HCT116 (cell line): ENCODE measurements around the gene RASSF5. TPM values are rescaled to one million over a fixed set of nuclear protein-coding genes. Genes with fewer than 3 reads are reported as not detected.
A peak's percentile ranks its signal among the peaks of the same experiment; 100 is the strongest.

Experiments
- ATAC-seq: fragments of 200-7000 bp; cut with Tn5 transposase; 2 replicates; pipeline ENCODE4 v1.9.1; 2020; ENCODE audit warnings: mild to moderate bottlenecking, moderate library complexity
- BruUV-seq: library from RNA; stranded (reverse); fragments of 400-500 nt; replicated peaks from 2 replicates; lab custom pipeline; 2021; lab: Mats Ljungman, UMichigan
- CTCF ChIA-PET: fragments of 300-600 bp; sonication (Branson Sonifier 250); formaldehyde crosslinking; loops from one replicate; lab custom pipeline; 2021; ENCODE audit warnings: antibody characterized with exemption; lab: Charles Lee
- POLR2A ChIA-PET: fragments of 300-600, 350-600 bp; sonication (Branson Sonifier 250); formaldehyde crosslinking; loops from one replicate; lab custom pipeline; 2021; ENCODE audit warnings: antibody characterized with exemption; lab: Charles Lee
- RAD21 ChIA-PET, 2 experiments: fragments of 300-600 bp; sonication (Branson Sonifier 250); formaldehyde crosslinking; loops; one replicate each; lab custom pipeline; 2023; ENCODE audit warnings: low total read pairs in 2 of 2; ENCODE audit not compliant: uncharacterized antibody in 2 of 2, unreplicated experiment in 2 of 2, low non-redundant PET in 1 of 2; lab: Charles Lee
- DNase-seq: peaks from one replicate; pipeline ENCODE4 v3.0.0-alpha.2; 2010; ENCODE audit warnings: low read depth, low spot score
- H2AFZ ChIP-seq: fragments of 200-600 bp; shearing (Covaris generic), sonication (generic); 2 replicates; pipeline ENCODE4 v1.6.1; 2017; ENCODE audit warnings: low read depth, mixed run types, mixed read lengths, antibody characterized with exemption, low read length; ENCODE audit not compliant: poor library complexity, severe bottlenecking
- H3K27ac ChIP-seq: 2 replicates; pipeline ENCODE4 v1.5.1; 2012; ENCODE audit warnings: low read depth, low read length
- H3K27me3 ChIP-seq: fragments of 200-600 bp; sonication (generic); 2 replicates; pipeline ENCODE4 v1.6.1; 2016; ENCODE audit warnings: mixed run types, low read length, mixed read lengths; ENCODE audit not compliant: insufficient read depth
- H3K36me3 ChIP-seq, 2 experiments: fragments of 200-500 bp in 1 of 2; fragments of 200-600 bp in 1 of 2; sonication (Bioruptor generic) in 1 of 2; sonication (generic) in 1 of 2; 2 replicates each; pipeline versions ENCODE4 v1.5.1 to v1.6.1; 2014 to 2016; ENCODE audit warnings: low read length in 2 of 2, inconsistent platforms in 1 of 2, mixed read lengths in 1 of 2, mixed run types in 1 of 2; ENCODE audit not compliant: insufficient read depth in 2 of 2, control insufficient read depth in 1 of 2
- H3K4me1 ChIP-seq, 2 experiments: fragments of 200-600 bp in 1 of 2; sonication (generic) in 1 of 2; 2 replicates each; pipeline versions ENCODE4 v1.5.1 to v1.6.1; 2012 to 2017; ENCODE audit warnings: low read length in 2 of 2, inconsistent platforms in 1 of 2, mild to moderate bottlenecking in 1 of 2, mixed read lengths in 1 of 2, mixed run types in 1 of 2, moderate library complexity in 1 of 2; ENCODE audit not compliant: insufficient read depth in 2 of 2, control insufficient read depth in 1 of 2
- H3K4me2 ChIP-seq: fragments of 200-600 bp; sonication (generic); 2 replicates; pipeline ENCODE4 v1.6.1; 2017; ENCODE audit warnings: mixed run types, low read length, mixed read lengths
- H3K4me3 ChIP-seq, 2 experiments: fragments of 200-600 bp in 1 of 2; sonication (generic) in 1 of 2; replicated peaks in 1 of 2; 2 replicates each; pipeline ENCODE4 v1.5.1; 2011 to 2016; ENCODE audit warnings: low read length in 2 of 2, control low read depth in 1 of 2, low read depth in 1 of 2, mild to moderate bottlenecking in 1 of 2, mixed read lengths in 1 of 2, mixed run types in 1 of 2
- H3K79me2 ChIP-seq: fragments of 200-600 bp; sonication (generic); 2 replicates; pipeline ENCODE4 v1.6.1; 2017; ENCODE audit warnings: mild to moderate bottlenecking, mixed run types, low read length, moderate library complexity, mixed read lengths; ENCODE audit not compliant: insufficient read depth
- H3K9ac ChIP-seq: fragments of 200-600 bp; sonication (generic); 2 replicates; pipeline ENCODE4 v1.6.1; 2016; ENCODE audit warnings: low read length, mixed read lengths
- H3K9me2 ChIP-seq: fragments of 200-600 bp; sonication (generic), shearing (Covaris generic); 2 replicates; pipeline ENCODE4 v1.6.1; 2017; ENCODE audit warnings: mixed run types, mild to moderate bottlenecking, moderate library complexity; ENCODE audit not compliant: insufficient read depth
- H3K9me3 ChIP-seq, 2 experiments: fragments of 200-500 bp in 1 of 2; fragments of 200-600 bp in 1 of 2; sonication (Bioruptor generic) in 1 of 2; sonication (generic) in 1 of 2; 2 replicates each; pipeline ENCODE4 v1.6.1; 2014 to 2017; ENCODE audit warnings: low read length in 2 of 2, mixed read lengths in 2 of 2, inconsistent platforms in 1 of 2, low read depth in 1 of 2, mild to moderate bottlenecking in 1 of 2, mixed run types in 1 of 2, moderate library complexity in 1 of 2; ENCODE audit not compliant: control insufficient read depth in 1 of 2, insufficient read depth in 1 of 2
- H4K20me1 ChIP-seq: fragments of 200-600 bp; sonication (generic), shearing (Covaris generic); 2 replicates; pipeline ENCODE4 v1.6.1; 2017; ENCODE audit warnings: mixed run types, mild to moderate bottlenecking, moderate library complexity; ENCODE audit not compliant: insufficient read depth
- CEBPB ChIP-seq: IDR thresholded peaks from 2 replicates; pipeline ENCODE4 v1.6.1; 2012; ENCODE audit warnings: low read depth
- CTCF ChIP-seq, 3 experiments: fragments of 200-600 bp in 1 of 3; sonication (generic) in 1 of 3; IDR thresholded peaks in 2 of 3; conservative IDR thresholded peaks in 1 of 3; 2 replicates each; pipeline ENCODE4 v1.5.1; 2012 to 2017; ENCODE audit warnings: low read depth in 2 of 3, low read length in 2 of 3, antibody characterized with exemption in 1 of 3, borderline replicate concordance in 1 of 3, control low read depth in 1 of 3, mild to moderate bottlenecking in 1 of 3, mixed read lengths in 1 of 3, mixed run types in 1 of 3, moderate library complexity in 1 of 3; ENCODE audit not compliant: insufficient read depth in 1 of 3
- EGR1 ChIP-seq: IDR thresholded peaks from 2 replicates; pipeline ENCODE4 v1.6.1; 2012; ENCODE audit warnings: low read depth
- ELF1 ChIP-seq: IDR thresholded peaks from 2 replicates; pipeline ENCODE4 v1.6.1; 2012; ENCODE audit warnings: low read depth, borderline replicate concordance
- EZH2 ChIP-seq: fragments of 200-600 bp; sonication (generic); IDR thresholded peaks from 2 replicates; pipeline ENCODE4 v1.6.1; 2017; ENCODE audit warnings: antibody characterized with exemption, mixed run types
- JUND ChIP-seq: IDR thresholded peaks from 2 replicates; pipeline ENCODE4 v1.6.1; 2012
- POLR2A ChIP-seq: IDR thresholded peaks from 2 replicates; pipeline ENCODE4 v1.7.0; 2011; ENCODE audit warnings: borderline replicate concordance; ENCODE audit not compliant: insufficient read depth, insufficient read length; ENCODE audit errors: extremely low read depth
- POLR2AphosphoS5 ChIP-seq: IDR thresholded peaks from 2 replicates; pipeline ENCODE4 v1.6.1; 2011; ENCODE audit warnings: mild to moderate bottlenecking, low read depth, low read length, moderate library complexity
- RAD21 ChIP-seq: IDR thresholded peaks from 2 replicates; pipeline ENCODE4 v1.6.1; 2012; ENCODE audit warnings: low read depth, mild to moderate bottlenecking
- SIN3A ChIP-seq: IDR thresholded peaks from 2 replicates; pipeline ENCODE4 v1.6.1; 2012; ENCODE audit warnings: low read depth
- SP1 ChIP-seq: IDR thresholded peaks from 2 replicates; pipeline ENCODE4 v1.6.1; 2012; ENCODE audit warnings: low read depth
- TCF7L2 ChIP-seq: IDR thresholded peaks from 2 replicates; pipeline ENCODE4 v1.7.0; 2011; ENCODE audit warnings: borderline replicate concordance, inconsistent platforms; ENCODE audit not compliant: insufficient read depth, insufficient read length; ENCODE audit errors: extremely low read depth
- ZBTB33 ChIP-seq: IDR thresholded peaks from 2 replicates; pipeline ENCODE4 v1.6.1; 2011; ENCODE audit warnings: mild to moderate bottlenecking, low read length, moderate library complexity; ENCODE audit not compliant: insufficient replicate concordance; ENCODE audit errors: extremely low read depth
- ZNF274 ChIP-seq: fragments of 200-500 bp; sonication (Bioruptor generic); IDR thresholded peaks from 2 replicates; pipeline ENCODE4 v1.6.1; 2014; ENCODE audit warnings: mild to moderate bottlenecking, low read depth, low read length, inconsistent platforms
- intact Hi-C: fragments of 100-400 bp; cut with micrococcal nuclease; formaldehyde crosslinking; loops from 2 replicates; pipeline ENCODE4 v1.10.0; 2022
- total RNA-seq: library from RNA; stranded (reverse); gene quantifications from one replicate; pipeline ENCODE4 v1.2.1, GENCODE V29; 2021; ENCODE audit not compliant: unreplicated experiment

RASSF5 gene
- total RNA-seq, 1 experiment from 2014 or later: 5.4 TPM

- Histone ChIP-seq H3K9ac (peak overlapping the region; percentile 38), H3K9me3 (no peaks in the 10 kb centered on the region), H3K36me3 (no peaks in the 10 kb centered on the region), H2AFZ (no peak overlapping the region), H3K4me1 (peaks cover 5 to 23% of the 10 kb centered on the region in 2 experiments; a peak in 3 of 4 replicates), H3K79me2 (no peaks in the 10 kb centered on the region), H3K4me3 (peak overlapping the region; percentile 45 to 56), H3K27me3 (no peaks in the 10 kb centered on the region), H3K27ac (no peak overlapping the region), H4K20me1 (no peaks in the 10 kb centered on the region), H3K9me2 (no peaks in the 10 kb centered on the region), H3K4me2 (peak overlapping the region; percentile 68)
- ChIA-PET CTCF (no interaction called here), POLR2A (no interaction called here), RAD21 (no interaction called here)
- intact Hi-C loops: no loop called here
- no TSS peak for BruUV-seq
- DNase-seq (no peak), ATAC-seq (peak; percentile 78)
- TF ChIP-seq EGR1 (0 out of 2 replicates have a peak, but pooled peaks have one; percentile 46), EZH2 (no peak)
These were observed 49.7 kb downstream of the RASSF5 start for GRCh38 chr1:206556750-206557635.

GRCh38 chr1:206557636-206558473, 50.5 kb downstream of the RASSF5 start:
- Histone ChIP-seq H3K79me2 (no peaks in the 10 kb centered on the region), H3K4me1 (peaks cover 5 to 23% of the 10 kb centered on the region in 2 experiments; a peak in 3 of 4 replicates), H4K20me1 (no peaks in the 10 kb centered on the region), H3K9me2 (no peaks in the 10 kb centered on the region), H3K9ac (peak overlapping the region; percentile 38), H3K36me3 (no peaks in the 10 kb centered on the region), H3K4me2 (peak overlapping the region; percentile 68), H3K9me3 (no peaks in the 10 kb centered on the region), H3K27me3 (no peaks in the 10 kb centered on the region), H2AFZ (no peak overlapping the region), H3K4me3 (peak overlapping the region; percentile 45 to 56), H3K27ac (no peak overlapping the region)
- ChIA-PET POLR2A (no interaction called here), RAD21 (no interaction called here), CTCF (interaction anchor here (1.1 kb wide), 1 partner anchor 26 kb away, joined by 3 read pairs; no protein-coding TSS in a partner anchor)
- ATAC-seq: no peak
- intact Hi-C loops: no loop called here
- no peak for DNase-seq
- BruUV-seq: no TSS peak
- TF ChIP-seq SP1 (no peak), ELF1 (no peak), CEBPB (no peak), TCF7L2 (no peak), ZNF274 (no peak), POLR2A (no peak), POLR2AphosphoS5 (no peak), ZBTB33 (no peak), JUND (no peak), RAD21 (no peak), EZH2 (no peak), SIN3A (no peak), CTCF (IDR thresholded peaks at IDR 0.05 in 2 of 3, conservative IDR thresholded peaks at IDR 0.05 in 1 of 3; ENCODE audit: borderline replicate concordance in 1 of 3, insufficient read depth in 1 of 3, low read depth in 2 of 3, low read length in 2 of 3) (no peak)
